Measurements from ENCODE around the gene EIF1B.

- TF ChIP-seq, protein P1, sequence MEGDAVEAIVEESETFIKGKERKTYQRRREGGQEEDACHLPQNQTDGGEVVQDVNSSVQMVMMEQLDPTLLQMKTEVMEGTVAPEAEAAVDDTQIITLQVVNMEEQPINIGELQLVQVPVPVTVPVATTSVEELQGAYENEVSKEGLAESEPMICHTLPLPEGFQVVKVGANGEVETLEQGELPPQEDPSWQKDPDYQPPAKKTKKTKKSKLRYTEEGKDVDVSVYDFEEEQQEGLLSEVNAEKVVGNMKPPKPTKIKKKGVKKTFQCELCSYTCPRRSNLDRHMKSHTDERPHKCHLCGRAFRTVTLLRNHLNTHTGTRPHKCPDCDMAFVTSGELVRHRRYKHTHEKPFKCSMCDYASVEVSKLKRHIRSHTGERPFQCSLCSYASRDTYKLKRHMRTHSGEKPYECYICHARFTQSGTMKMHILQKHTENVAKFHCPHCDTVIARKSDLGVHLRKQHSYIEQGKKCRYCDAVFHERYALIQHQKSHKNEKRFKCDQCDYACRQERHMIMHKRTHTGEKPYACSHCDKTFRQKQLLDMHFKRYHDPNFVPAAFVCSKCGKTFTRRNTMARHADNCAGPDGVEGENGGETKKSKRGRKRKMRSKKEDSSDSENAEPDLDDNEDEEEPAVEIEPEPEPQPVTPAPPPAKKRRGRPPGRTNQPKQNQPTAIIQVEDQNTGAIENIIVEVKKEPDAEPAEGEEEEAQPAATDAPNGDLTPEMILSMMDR (conservative IDR thresholded peaks at IDR 0.05; ENCODE audit: low read depth, low read length): no peak
- TF ChIP-seq EZH2 (IDR thresholded peaks at IDR 0.05; ENCODE audit: borderline replicate concordance, low read depth, low read length, poor library complexity, severe bottlenecking): no peak
Observed at GRCh38 chr3:40307176-40307575, 2.3 kb upstream of the EIF1B start.

Measured in A673 (cell line).